ENCODE results near the gene CYFIP2. TPM values are rescaled to one million over a fixed set of nuclear protein-coding genes. Genes with fewer than 3 reads are reported as not detected.

CYFIP2 gene
- total and polyA plus RNA-seq, 10 of the 15 experiments (the other 5 are each of a cell fraction or from before 2014, with no cell fraction given), result 43.4 to 173 (median 96.0) TPM

GRCh38 chr5:157326440-157327005 lies 60.6 kb downstream of the CYFIP2 start:
- Histone ChIP-seq H3K4me2 (ENCODE audit: control insufficient read depth, insufficient read depth) (no peak overlapping the region), H2AFZ (ENCODE audit: control insufficient read depth, low read depth, low read length) (no peak overlapping the region), H3K27me3 (replicated peaks in 1 of 2; ENCODE audit: control insufficient read depth in 2 of 2, insufficient read depth in 2 of 2, low read length in 1 of 2) (no peaks in the 10 kb centered on the region), H3K4me3 (no peak overlapping the region), H3K9me3 (replicated peaks; ENCODE audit: control insufficient read depth, insufficient read depth, low read length) (no peaks in the 10 kb centered on the region), H3K27ac (ENCODE audit: control insufficient read depth, insufficient read depth) (no peak overlapping the region), H4K20me1 (ENCODE audit: control insufficient read depth, insufficient read depth) (no peaks in the 10 kb centered on the region), H3K9ac (ENCODE audit: control insufficient read depth, insufficient read depth, low read length) (no peak overlapping the region), H3K4me1 (ENCODE audit: control insufficient read depth, insufficient read depth, low read length) (no peaks in the 10 kb centered on the region), H3K36me3 (ENCODE audit: control insufficient read depth in 2 of 2, insufficient read depth in 2 of 2, low read length in 1 of 2) (peaks cover 16 to 60% of the 10 kb centered on the region in 2 experiments), H3K79me2 (ENCODE audit: control insufficient read depth, insufficient read depth, low read length) (no peaks in the 10 kb centered on the region)
- no peak for FAIRE-seq
- ATAC-seq, result no peak
- WGBS (ENCODE audit: insufficient coverage, insufficient replicate concordance, low lambda C conversion rate, missing lambda C conversion rate), result 100% methylated on average over 7 of the region's 7 CpGs
- in situ Hi-C loops (cut with MboI) (no loop called here), intact Hi-C loops (cut with micrococcal nuclease; ENCODE audit: unreplicated experiment) (loop anchor here (5.0 kb wide), 2 partner anchors 151 to 416 kb away; partner anchors contain the start of gene LSM11)
- RAD21 ChIA-PET (ENCODE audit: unreplicated experiment), result interaction anchor here (0.6 to 1.7 kb wide), 6 partner anchors 58 to 415 kb away, joined by 3 to 4 read pairs (median 3); partner anchors contain the start of gene MED7
- TF ChIP-seq RBBP5 (conservative IDR thresholded peaks at IDR 0.05) (no peak), CHD1 (IDR thresholded peaks at IDR 0.05; ENCODE audit: low read depth, low read length) (no peak), NRF1 (conservative IDR thresholded peaks at IDR 0.05; ENCODE audit: low read depth, low read length) (no peak), SMC3 (IDR thresholded peaks at IDR 0.05; ENCODE audit: borderline replicate concordance, low read length) (no peak), BCL11A (IDR thresholded peaks at IDR 0.05; ENCODE audit: low read depth, low read length) (no peak), ATF2 (IDR thresholded peaks at IDR 0.05; ENCODE audit: low read length) (no peak), BRCA1 (IDR thresholded peaks at IDR 0.05; ENCODE audit: low read depth, low read length) (no peak), SUZ12 (IDR thresholded peaks at IDR 0.05; ENCODE audit: unreplicated experiment) (no peak), POLR2AphosphoS5 (IDR thresholded peaks at IDR 0.05; ENCODE audit: low read length) (no peak)
- BruUV-seq (replicated peaks), result no TSS peak
- POLR2A ChIA-PET, result no interaction called here
- SMC1A ChIA-PET (ENCODE audit: uncharacterized antibody, unreplicated experiment), result interaction anchor here (0.7 to 3.4 kb wide), 10 partner anchors 10 to 421 kb away, joined by 3 to 23 read pairs (median 4); no protein-coding TSS in a partner anchor
- CTCF ChIA-PET, result interaction anchor here (0.8 to 6.7 kb wide), 12 partner anchors 9 to 420 kb away, joined by 3 to 111 read pairs (median 4); no protein-coding TSS in a partner anchor
- no peak for DNase-seq (ENCODE audit: low read depth, low spot score)
